Thoracic aorta (tissue), 2 donors: Measurements from ENCODE around the gene PFDN1. TPM values are rescaled to one million over a fixed set of nuclear protein-coding genes. Genes with fewer than 3 reads are reported as not detected.
A peak's percentile ranks its signal among the peaks of the same experiment; 100 is the strongest.

Experiments
- ATAC-seq: fragments of 150-250 bp; one replicate; pipeline ENCODE4 v1.8.0; 2017; ENCODE audit warnings: low read depth; ENCODE audit not compliant: insufficient number of reproducible peaks, low FRiP score
- DNase-seq: peaks from one replicate; pipeline ENCODE4 v3.0.0-alpha.2; 2020; ENCODE audit warnings: low spot score
- H3K27ac ChIP-seq, 2 donors: fragments of 200-600 bp; sonication (generic); 1 replicate in 1 of 2; 2 replicates in 1 of 2; pipeline ENCODE4 v1.5.1; 2016; ENCODE audit warnings: mild to moderate bottlenecking in 2 of 2, moderate library complexity in 2 of 2
- H3K27me3 ChIP-seq: fragments of 200-600 bp; sonication (generic); replicated peaks from 2 replicates; pipeline ENCODE4 v1.6.0; 2016; ENCODE audit warnings: mild to moderate bottlenecking; ENCODE audit not compliant: insufficient read depth
- H3K36me3 ChIP-seq: fragments of 200-600 bp; sonication (generic); one replicate; pipeline ENCODE4 v1.5.1; 2016
- H3K4me1 ChIP-seq, 2 donors: fragments of 200-600 bp; sonication (generic); 1 replicate in 1 of 2; 2 replicates in 1 of 2; pipeline versions ENCODE4 v1.5.1 to v1.6.0; 2016; ENCODE audit warnings: low read depth in 2 of 2, mild to moderate bottlenecking in 1 of 2; ENCODE audit not compliant: control insufficient read depth in 1 of 2
- H3K4me3 ChIP-seq: fragments of 200-600 bp; sonication (generic); 2 replicates; pipeline ENCODE4 v1.5.1; 2016; ENCODE audit warnings: mild to moderate bottlenecking
- H3K9me3 ChIP-seq: fragments of 200-600 bp; sonication (generic); 2 replicates; pipeline ENCODE4 v1.5.1; 2016
- CTCF ChIP-seq: fragments of 200-600 bp; sonication (generic); IDR thresholded peaks from one replicate; pipeline ENCODE4 v1.5.1; 2019; ENCODE audit warnings: antibody characterized with exemption
- total RNA-seq, 2 donors: library from RNA; depleted of rRNA; stranded (reverse); fragments of >200 nt; gene quantifications; one replicate each; pipeline versions ENCODE4 v1.1.0 to v1.2.3, GENCODE V29; 2016

Gene PFDN1
- total RNA-seq, 2 donors from 2014 or later = 62.5 to 72.2 TPM

DNA sequence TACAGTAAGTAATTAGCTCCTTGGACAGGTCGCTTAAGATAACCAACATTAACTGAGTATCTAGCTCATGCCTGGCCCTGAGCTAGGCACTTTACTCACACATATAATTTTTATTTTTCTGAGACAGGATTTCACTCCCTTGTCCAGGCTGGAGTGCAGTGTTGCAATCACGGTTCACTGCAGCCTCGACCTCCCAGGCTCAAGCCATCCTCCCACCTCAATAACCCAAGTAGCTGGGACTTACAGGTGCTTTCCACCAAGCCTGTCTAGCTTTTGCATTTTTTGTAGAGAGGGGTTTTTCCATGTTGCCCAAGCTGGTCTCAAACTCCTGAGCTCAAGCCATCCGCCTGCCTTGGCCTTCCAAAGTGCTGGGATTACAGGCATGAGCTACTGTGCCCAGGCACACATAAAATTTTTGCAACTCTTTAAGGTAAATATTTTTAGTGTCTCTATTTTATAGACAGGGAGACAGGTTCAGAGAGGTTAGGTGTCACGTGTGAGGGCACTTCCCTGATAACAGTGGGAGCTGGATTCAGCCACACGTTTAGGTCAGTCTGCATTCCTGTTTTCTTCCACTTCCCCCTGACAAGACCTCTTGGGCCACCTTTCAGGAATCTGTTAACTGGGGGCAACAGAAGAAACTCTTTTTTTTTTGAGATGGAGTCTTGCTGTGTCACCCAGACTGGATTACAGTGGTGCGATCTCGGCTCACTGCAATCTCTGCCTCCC, 25.3 kb upstream of the PFDN1 start:
- no peak for DNase-seq
- no peaks in the 10 kb centered on the region for H3K9me3 ChIP-seq
- H3K27me3 ChIP-seq = no peaks in the 10 kb centered on the region
- no peaks in the 10 kb centered on the region for H3K36me3 ChIP-seq
- no peak overlapping the region for H3K27ac ChIP-seq
- no peak for TF ChIP-seq CTCF
- H3K4me1 ChIP-seq = peaks cover 16 to 28% of the 10 kb centered on the region in 2 donors
- ATAC-seq = no peak
- no peak overlapping the region for H3K4me3 ChIP-seq

- H3K4me3 ChIP-seq = no peak overlapping the region
- DNase-seq (no peak), ATAC-seq (no peak)
- no peaks in the 10 kb centered on the region for H3K27me3 ChIP-seq
- no peak for TF ChIP-seq CTCF
- H3K27ac ChIP-seq = no peak overlapping the region
- H3K4me1 ChIP-seq = peaks cover 20 to 34% of the 10 kb centered on the region in 2 donors
- no peaks in the 10 kb centered on the region for H3K36me3 ChIP-seq
- no peaks in the 10 kb centered on the region for H3K9me3 ChIP-seq
These were observed 24.7 kb upstream of the PFDN1 start for GRCh38 chr5:140327589-140327988.

DNA sequence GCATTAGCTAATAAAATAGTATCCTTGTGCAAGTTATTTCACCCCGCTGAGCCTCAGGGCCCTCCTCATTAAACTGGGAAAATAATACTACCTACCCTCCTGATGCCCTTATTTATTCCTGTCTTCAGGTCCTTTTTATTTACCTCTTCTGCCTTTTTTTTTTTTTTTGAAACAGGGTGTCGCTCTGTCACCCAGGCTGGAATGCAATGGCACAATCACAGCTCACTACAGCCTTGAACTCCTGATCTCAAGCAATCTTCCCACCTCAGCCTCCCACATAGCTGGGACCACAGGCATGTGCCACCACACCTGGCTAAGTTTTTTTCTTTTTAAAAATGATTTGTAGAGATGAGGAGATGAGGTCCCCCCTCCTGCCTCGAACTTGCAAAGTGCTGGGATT, 22.6 kb upstream of the PFDN1 start:
- H3K27me3 ChIP-seq = no peaks in the 10 kb centered on the region
- no peak for TF ChIP-seq CTCF
- H3K36me3 ChIP-seq = no peaks in the 10 kb centered on the region
- ATAC-seq (no peak), DNase-seq (no peak)
- H3K27ac ChIP-seq = no peak overlapping the region
- no peaks in the 10 kb centered on the region for H3K9me3 ChIP-seq
- H3K4me3 ChIP-seq = no peak overlapping the region
- peaks cover 26 to 36% of the 10 kb centered on the region in 2 donors for H3K4me1 ChIP-seq

GRCh38 chr5:140324617-140325241, 21.8 kb upstream of the PFDN1 start:
- TF ChIP-seq CTCF = no peak
- DNase-seq (no peak), ATAC-seq (no peak)
- H3K4me1 ChIP-seq = peaks cover 26 to 36% of the 10 kb centered on the region in 2 donors
- H3K9me3 ChIP-seq = no peaks in the 10 kb centered on the region
- no peak overlapping the region for H3K4me3 ChIP-seq
- H3K27ac ChIP-seq = no peak overlapping the region
- no peaks in the 10 kb centered on the region for H3K27me3 ChIP-seq
- H3K36me3 ChIP-seq = no peaks in the 10 kb centered on the region

DNA sequence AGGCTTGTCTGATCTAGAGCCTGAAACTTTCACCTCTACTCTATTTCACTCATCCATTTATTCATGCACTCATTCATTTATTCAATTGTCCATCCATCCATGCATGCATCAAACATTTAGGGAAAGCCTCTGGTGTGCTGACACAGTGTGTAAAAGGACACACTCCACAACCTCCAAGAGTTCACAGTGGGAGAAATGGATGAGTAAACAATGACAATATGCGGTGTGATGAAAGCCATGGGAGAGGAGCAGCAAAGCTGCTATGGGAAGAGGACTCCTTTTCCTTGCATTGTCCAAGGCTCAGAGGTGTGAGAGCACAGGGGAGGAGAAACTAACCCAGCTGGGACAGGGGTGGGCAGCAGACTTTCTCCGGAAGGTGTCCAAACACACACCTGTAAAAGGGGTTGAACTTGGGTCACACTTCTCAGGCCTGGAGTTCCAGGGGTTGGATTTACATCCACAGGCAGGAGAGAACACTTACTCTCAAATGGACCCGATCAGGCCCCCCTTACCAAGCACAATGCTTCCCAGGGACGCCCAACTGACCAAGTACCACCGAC, 21.2 kb upstream of the PFDN1 start:
- Histone ChIP-seq H3K27me3 (no peaks in the 10 kb centered on the region), H3K27ac (peak overlapping the region; percentile 72 to 83), H3K9me3 (no peaks in the 10 kb centered on the region), H3K4me3 (no peak overlapping the region), H3K36me3 (no peaks in the 10 kb centered on the region), H3K4me1 (peaks cover 26 to 36% of the 10 kb centered on the region in 2 donors)
- TF ChIP-seq CTCF = no peak
- no peak for DNase-seq
- ATAC-seq = no peak
